AG20443 (cell line): ENCODE measurements around the gene HOATZ.

ENCODE experiments used
- DNase-seq: peaks from one replicate; pipeline ENCODE4 v3.0.0; 2012; ENCODE audit warnings: low spot score, mixed read lengths

HOATZ gene

GRCh38 chr11:111577821-111578220, 63.2 kb downstream of the HOATZ start:
- no peak for DNase-seq

GRCh38 chr11:111581341-111581740, 66.8 kb downstream of the HOATZ start:
- DNase-seq = no peak

GRCh38 chr11:111582163-111582562, 67.6 kb downstream of the HOATZ start:
- no peak for DNase-seq

- no peak for DNase-seq
These were observed 68.3 kb downstream of the HOATZ start for GRCh38 chr11:111582881-111583280.

- DNase-seq = no peak
These were observed 70.8 kb downstream of the HOATZ start for GRCh38 chr11:111585371-111585770.

GRCh38 chr11:111586388-111586831, 71.8 kb downstream of the HOATZ start:
- DNase-seq = peak; percentile 46
